Ammon's horn (tissue), 1 donor: ENCODE data around the gene DLGAP4.

Experiments used
- DNase-seq: peaks from one replicate; pipeline ENCODE4 v3.0.0-alpha.2; 2016; ENCODE audit warnings: low spot score

Gene DLGAP4

DNA sequence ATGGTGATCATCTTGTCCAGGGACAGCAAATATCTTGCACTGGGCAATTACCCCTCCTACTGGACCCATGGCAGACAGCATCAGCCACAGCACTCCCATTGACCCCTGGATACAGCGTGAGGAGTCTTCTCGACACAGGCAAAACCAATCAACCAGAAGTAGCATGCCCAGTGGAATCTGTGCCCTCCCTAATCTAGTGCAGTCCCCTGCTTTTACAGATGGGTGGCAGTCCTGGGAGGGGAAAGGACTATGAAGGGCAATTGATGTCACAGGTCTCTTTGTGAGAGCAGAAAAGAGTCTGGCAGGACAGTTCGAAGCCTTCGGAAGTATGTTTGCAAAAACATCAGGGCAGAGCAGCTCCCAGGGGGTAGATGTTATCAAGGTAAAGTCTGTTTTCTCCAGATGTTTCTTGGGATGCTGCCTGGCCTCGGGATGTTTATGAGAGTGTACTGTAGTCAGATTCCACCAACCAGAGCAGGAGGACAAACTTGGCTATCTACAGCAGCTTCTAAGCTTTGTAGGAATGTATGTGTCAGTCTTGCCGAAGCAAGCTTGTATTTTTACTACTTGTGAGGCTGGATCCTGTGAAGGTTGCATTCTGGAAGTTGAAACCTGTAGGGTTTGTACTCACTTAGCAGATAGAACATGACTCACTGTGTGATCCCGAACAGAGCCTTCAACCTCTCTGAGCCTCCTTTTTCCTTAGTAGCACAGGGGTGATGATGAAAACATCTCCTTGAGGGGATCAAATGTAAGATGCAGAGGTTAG, 172.2 kb downstream of the DLGAP4 start:
- DNase-seq = no peak

DNA sequence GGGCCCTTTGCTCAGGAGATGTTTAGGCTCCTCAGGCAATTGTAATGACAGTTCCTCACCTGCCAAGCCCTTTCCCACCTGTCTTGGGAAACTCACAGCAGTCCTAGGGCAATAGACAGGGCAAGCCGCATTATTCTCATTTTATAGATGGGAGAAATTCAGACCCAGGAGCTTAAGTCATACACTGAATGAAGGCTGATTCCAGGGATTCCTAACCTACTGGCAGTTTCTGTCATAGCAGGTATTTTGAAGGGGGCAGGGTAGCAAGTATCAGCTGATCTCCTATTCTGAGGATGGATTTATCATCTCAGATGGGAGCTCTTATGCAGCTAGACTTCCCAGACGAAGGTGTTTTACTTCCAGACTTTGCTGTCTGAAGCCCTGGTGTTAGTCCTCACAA, 173.8 kb downstream of the DLGAP4 start:
- no peak for DNase-seq

DNA sequence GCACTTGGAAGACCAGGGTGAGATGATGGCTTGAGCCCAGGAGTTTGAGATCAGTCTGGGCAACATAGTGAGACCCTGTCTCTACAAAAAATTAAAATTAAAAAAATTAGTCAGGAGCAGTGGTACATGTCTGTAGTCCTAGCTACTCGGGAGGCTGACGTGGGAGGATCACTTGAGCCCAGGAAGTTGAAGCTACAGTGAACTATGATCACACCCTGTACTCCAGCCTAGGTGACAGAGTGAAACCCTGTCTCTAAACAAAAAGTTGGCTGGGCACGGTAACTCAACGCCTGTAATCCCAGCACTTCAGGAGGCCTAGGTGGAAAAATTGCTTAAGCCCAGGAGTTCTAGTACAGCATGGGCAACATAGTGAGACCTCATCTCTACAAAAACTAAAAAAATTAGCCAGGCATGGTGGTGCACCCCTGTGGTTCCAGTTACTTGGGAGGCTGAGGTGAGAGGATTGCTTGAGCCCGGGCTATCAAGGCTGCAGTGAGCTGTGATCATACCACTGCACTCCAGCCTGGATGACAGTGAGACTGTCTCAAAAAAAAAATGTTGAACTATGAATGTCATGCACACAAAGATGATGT, 174.4 kb downstream of the DLGAP4 start:
- DNase-seq = no peak

- DNase-seq = no peak
These were observed 175.4 kb downstream of the DLGAP4 start for GRCh38 chr20:36481380-36482043.

- peak; percentile 76 for DNase-seq
These were observed 175.9 kb downstream of the DLGAP4 start for GRCh38 chr20:36482044-36482473.

GRCh38 chr20:36483209-36483918, 177.2 kb downstream of the DLGAP4 start:
- no peak for DNase-seq

GRCh38 chr20:36483919-36484808, 178.0 kb downstream of the DLGAP4 start:
- DNase-seq = no peak

DNA sequence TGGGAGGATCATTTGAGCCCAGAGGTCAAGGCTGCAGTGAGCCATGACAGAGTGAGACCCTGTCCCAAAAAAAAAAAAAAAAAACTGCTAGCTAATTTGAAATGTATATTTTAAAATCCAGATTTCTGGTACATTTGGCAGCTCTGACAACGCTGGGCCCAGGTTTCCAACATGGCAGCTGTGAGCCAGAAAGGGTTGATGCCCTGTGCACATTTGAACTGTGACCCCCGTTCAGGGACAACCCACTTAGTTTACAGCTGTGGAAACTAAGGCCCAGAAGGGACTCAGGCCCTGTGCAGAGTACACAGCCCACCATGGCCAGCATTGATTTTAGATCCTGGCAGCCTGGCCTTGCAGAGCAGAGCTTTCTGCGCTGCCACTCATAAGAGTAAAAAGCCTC, 179.1 kb downstream of the DLGAP4 start:
- no peak for DNase-seq

GRCh38 chr20:36487069-36487468, 180.9 kb downstream of the DLGAP4 start:
- no peak for DNase-seq

DNA sequence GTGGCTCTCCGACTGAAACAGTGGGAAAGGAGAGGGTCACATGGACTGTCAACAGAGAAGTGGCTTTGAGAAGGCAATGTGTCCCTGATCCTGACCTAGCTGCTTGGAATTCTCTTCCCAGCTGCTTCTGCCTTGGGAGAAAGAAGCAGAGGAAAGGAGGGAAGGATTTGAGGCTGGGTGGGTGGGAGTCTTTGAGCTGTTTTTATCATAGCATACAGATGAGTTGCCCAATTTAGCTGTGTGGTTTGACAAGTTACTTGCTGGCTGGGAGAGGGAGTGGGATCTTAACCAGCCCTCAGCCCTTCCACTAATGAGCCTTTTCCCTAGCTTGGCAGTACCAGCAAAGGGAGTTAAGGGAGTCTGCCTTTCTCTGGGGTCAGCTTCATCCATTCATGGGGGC, 184.1 kb downstream of the DLGAP4 start:
- DNase-seq = no peak

DNA sequence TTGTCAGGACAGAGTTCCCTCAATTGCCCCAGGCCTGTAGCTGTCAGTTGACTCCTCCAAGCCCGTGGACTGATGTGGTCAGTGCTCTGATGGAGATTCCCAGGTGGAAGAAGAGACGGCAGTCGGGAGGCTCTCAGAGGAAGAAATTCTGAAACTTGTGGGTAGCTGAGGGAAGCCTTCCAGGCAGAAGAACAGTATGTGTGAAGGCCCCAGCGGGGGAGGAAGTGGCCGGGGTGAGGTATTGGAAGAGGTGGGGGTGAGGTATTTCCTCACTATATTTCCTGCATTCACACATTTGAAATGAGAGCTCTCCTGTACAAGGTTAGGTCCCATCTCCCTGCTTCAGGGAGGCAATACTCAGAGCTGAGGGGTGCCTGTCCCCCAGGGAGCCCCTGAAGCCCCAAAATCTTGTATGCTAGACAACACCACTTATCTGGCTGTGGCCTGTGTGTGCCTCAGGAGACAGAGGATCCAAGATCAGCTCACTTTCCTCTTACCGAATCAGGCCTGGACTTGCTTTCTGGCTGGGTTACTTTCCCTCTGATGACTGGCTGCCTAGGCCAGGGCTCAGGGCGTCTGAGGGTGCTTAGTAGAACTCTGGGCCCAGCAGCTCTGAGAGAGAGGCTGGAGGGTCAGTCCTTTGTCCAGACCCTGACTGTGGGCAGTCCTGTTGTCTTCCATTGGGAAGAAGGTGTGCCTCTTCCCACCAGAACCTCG, 185.9 kb downstream of the DLGAP4 start:
- no peak for DNase-seq

DNA sequence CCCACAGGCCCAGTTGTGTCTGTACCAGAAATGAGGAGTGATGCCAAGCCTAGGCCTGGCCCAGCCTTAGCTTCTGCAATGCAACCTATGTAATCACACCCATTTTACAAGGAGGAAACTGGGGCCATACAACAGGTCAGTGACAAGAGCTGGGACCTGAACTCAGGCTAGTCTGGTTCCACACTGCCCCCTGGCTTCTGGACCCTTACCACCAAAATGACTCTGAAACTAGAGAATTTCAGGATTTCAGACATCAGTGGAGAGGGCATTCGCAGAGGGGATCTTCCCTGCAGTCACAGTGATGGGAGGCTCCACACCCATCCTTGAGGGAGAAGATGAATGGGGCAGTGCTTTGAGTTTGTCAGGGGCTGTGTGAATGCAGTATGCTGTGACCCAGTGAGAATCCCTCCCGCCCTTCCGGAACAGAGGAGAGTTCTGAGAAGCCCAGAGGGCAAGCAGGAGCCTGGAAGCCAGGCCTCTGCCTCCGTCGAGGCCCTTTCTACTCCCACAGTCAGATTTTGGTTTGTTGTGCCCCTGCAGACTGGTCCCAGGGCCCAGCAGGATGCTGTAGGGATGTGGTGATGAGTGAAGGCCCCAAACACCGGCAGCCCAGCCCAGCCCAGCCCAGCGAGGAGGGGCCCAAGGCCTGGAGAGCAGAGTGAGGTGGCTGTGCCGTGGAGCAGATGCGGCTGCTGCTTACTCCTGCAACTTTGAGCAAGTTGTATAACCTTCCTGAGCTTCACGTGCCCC, 187.1 kb downstream of the DLGAP4 start:
- DNase-seq = no peak

GRCh38 chr20:36493801-36494114, 187.6 kb downstream of the DLGAP4 start:
- peak; percentile 53 for DNase-seq

DNA sequence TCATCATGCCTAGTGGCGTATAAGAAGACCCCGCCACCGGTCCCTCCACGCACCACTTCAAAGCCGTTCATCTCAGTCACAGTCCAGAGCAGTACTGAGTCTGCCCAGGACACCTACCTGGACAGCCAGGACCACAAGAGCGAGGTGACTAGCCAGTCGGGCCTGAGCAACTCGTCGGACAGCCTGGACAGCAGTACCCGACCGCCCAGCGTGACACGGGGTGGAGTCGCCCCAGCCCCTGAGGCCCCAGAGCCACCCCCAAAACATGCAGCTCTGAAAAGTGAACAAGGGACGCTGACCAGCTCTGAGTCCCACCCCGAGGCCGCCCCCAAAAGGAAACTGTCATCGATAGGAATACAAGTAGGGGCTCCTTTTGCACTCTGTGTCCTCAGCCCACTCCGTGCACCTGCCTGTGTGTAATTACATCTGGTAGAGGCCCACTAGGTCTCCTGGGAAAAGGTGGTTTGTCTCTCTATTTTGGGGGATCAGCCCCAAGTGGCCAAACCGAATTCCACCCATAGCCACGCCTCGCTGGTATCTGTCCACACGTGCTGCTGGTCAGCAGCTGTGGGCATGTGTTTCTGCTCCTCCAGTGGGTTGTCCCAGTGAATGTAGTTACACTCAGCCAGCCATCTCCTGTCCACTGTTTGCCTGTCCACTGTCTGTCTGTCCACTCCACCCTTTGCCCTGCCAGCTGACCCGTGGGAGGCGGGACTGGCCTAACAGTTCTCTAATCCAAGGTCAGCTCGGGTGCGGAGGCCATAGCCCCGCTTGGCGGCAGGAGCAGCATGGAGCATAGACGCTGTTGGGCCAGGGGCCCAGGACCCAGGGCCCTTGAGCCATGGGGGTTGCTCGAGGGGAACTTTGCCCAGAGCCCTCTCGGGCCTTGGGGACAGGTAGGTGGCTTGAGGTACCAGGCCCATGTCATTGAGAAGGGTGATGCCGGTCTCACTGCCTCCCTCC, 190.8 kb downstream of the DLGAP4 start:
- DNase-seq = no peak

DNA sequence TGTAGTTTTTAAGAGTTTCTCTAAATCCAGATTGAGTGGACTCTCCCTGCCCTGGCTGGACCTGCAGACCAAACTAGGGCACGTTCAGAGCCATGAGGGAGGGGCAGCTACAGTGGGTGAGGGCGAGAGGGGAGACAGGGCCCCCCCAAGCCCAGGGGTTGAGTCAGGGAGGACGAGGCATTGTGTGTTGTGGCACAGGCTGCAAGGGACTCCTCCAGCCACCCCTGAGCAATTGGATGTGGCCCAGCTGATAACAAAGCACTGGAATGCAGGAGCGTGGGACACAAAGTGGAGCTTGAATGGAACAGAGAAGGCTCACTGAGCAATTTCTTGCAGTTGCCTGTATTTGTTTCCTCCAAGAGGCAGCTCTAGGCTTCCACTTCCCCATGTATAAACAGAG, 191.7 kb downstream of the DLGAP4 start:
- no peak for DNase-seq

DNA sequence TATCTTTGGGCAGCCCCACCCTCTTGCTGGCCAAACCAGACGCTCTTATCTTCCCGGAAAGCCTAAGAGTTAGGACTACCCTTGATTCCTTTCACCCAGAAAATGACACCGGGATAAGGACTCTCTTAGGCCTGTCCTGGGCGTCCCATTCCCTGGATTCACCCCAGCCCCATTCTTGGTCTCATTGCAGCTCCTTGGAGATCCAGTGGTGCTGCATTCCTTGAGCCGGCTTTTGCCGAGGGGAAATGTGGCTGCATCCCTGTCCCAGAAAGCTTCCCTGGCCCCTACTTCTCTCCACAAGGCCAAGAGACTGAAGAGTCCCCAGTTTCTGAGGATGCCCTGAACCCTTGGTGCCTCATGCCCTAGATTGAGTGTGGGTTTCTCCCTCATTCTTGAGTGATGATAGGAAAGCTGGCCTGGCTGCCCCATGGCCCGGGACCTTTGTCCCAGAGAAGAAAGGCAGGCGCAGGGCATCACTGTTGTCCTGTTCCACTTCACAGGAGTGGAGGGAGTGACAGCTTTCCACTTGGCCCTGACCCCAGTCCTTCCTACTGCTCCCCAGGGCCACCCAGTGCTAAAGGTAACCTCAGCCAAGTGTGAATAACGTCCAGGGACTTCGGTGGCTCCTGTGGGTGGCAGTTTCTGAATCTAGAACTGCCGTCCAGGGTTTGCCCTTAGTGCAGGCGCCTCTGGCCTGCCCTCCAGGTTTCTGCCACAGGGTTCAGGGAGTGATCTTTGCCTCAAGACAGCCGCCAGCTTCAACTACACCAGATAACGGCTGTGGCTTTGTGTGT, 192.4 kb downstream of the DLGAP4 start:
- DNase-seq = no peak

DNA sequence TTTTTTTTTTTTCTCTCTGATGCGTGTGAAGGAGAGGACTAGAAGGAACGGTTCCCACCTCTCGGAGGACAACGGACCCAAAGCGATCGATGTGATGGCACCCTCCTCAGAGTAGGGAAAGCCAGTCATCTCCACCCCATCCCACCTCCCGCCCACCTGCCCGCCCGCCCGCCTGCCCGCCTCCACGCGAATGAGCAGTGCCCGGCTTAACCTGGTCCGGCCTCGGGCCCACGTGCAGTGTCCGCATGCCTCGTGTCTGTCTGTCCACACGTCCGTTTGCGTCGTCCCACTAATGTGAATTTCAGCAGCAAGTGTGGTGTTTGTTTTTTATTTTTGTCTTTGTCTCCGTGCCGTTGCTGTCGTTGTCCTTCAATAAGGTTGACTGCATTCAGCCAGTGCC, 193.1 kb downstream of the DLGAP4 start:
- no peak for DNase-seq

DNA sequence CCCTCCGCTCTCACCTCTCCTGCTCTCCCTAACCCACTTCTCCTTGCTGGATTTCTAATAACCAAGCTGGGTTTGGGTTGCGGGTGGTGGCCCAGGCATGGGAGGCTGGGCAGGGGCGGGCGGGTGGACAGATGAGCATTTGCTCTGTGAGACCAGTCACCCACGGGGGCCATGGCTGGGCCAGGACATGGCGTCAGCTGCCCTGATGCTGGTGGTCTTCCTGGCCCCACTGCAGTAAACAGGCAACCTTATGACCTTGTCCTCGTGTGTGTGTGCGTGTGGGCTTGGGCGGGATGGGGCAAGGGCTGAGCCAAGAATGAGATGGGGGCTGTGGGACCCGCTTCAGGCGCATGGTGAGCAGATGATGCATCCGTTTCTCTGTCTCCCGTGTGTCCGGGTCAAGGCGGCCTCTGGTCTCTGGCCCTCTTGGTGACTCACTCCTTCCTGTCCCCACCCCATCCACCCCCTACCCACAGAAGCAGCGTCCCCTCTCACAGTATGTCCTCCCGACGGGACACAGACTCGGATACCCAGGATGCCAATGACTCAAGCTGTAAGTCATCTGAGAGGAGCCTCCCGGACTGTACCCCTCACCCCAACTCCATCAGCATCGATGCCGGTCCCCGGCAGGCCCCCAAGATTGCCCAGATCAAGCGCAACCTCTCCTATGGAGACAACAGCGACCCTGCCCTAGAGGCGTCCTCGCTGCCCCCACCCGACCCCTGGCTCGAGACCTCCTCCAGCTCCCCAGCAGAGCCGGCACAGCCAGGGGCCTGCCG, 193.8 kb downstream of the DLGAP4 start:
- DNase-seq = no peak
